ENCODE results near the gene TXK. TPM values are rescaled to one million over a fixed set of nuclear protein-coding genes. Genes with fewer than 3 reads are reported as not detected.

The TXK gene
- total and polyA plus RNA-seq, 10 of the 15 experiments (the other 5 are each of a cell fraction or from before 2014, with no cell fraction given): 0.44 to 2.9 (median 1.4) TPM

- TF ChIP-seq LARP7 (IDR thresholded peaks at IDR 0.05): no peak
- TF ChIP-seq SIN3A (IDR thresholded peaks at IDR 0.05; ENCODE audit: low read depth, low read length): no peak
- no peak for TF ChIP-seq ZSCAN29 (IDR thresholded peaks at IDR 0.05)
Measured at GRCh38 chr4:48137846-48138245, 3.8 kb upstream of the TXK start (continued).

GRCh38 chr4:48133669-48134068 is 381 bp downstream of the TXK start:
- RAD21 ChIA-PET (ENCODE audit: unreplicated experiment): no interaction called here
- no peak for ATAC-seq
- no peaks in the 10 kb centered on the region for H3K79me2 ChIP-seq (ENCODE audit: control insufficient read depth, insufficient read depth, low read length)
- CTCF ChIA-PET: interaction anchor here (4.3 kb wide), 1 partner anchor 141 kb away, joined by 12 read pairs; no protein-coding TSS in a partner anchor
- H4K20me1 ChIP-seq (ENCODE audit: control insufficient read depth, insufficient read depth): no peaks in the 10 kb centered on the region
- H3K27ac ChIP-seq (ENCODE audit: control insufficient read depth, insufficient read depth): no peak overlapping the region
- intact Hi-C loops (cut with micrococcal nuclease; ENCODE audit: unreplicated experiment): no loop called here
- FAIRE-seq: no peak
- DNase-seq (ENCODE audit: low read depth, low spot score): no peak
- no peak overlapping the region for H3K4me3 ChIP-seq
- H3K9ac ChIP-seq (ENCODE audit: control insufficient read depth, insufficient read depth, low read length): no peak overlapping the region
- SMC1A ChIA-PET (ENCODE audit: uncharacterized antibody, unreplicated experiment): interaction anchor here (1.1 kb wide), 1 partner anchor 67 kb away, joined by 3 read pairs; no protein-coding TSS in a partner anchor
- in situ Hi-C loops (cut with MboI): loop anchor here (5.0 kb wide), 1 partner anchor 414 kb away; no protein-coding TSS in a partner anchor
- no peak overlapping the region for H2AFZ ChIP-seq (ENCODE audit: control insufficient read depth, low read depth, low read length)
- peaks cover 15 to 35% of the 10 kb centered on the region in 2 experiments for H3K36me3 ChIP-seq (ENCODE audit: control insufficient read depth in 2 of 2, insufficient read depth in 2 of 2, low read length in 1 of 2)
- H3K4me1 ChIP-seq (ENCODE audit: control insufficient read depth, insufficient read depth, low read length): peaks cover 5% of the 10 kb centered on the region
- TSS peak; percentile 2 for BruUV-seq (replicated peaks)
- POLR2A ChIA-PET: no interaction called here
- no peak for TF ChIP-seq KAT2A (conservative IDR thresholded peaks at IDR 0.05; ENCODE audit: control insufficient read depth, low read depth, low read length)
- no peak for TF ChIP-seq ZNF622 (IDR thresholded peaks at IDR 0.05)
- TF ChIP-seq GABPA (IDR thresholded peaks at IDR 0.05; ENCODE audit: low read depth): no peak
- no peak for TF ChIP-seq ZNF217 (IDR thresholded peaks at IDR 0.05)
- TF ChIP-seq SUPT20H (IDR thresholded peaks at IDR 0.05; ENCODE audit: borderline replicate concordance, control insufficient read depth, low read depth, low read length): no peak
- no peak for TF ChIP-seq WRNIP1 (IDR thresholded peaks at IDR 0.05; ENCODE audit: borderline replicate concordance, low read depth, low read length)
- TF ChIP-seq CEBPZ (IDR thresholded peaks at IDR 0.05; ENCODE audit: low read depth, low read length): no peak
- TF ChIP-seq FOXM1 (IDR thresholded peaks at IDR 0.05; ENCODE audit: low read depth, low read length): no peak
- TF ChIP-seq BCL3 (IDR thresholded peaks at IDR 0.05; ENCODE audit: borderline replicate concordance, insufficient read depth, low read depth, low read length, poor library complexity, severe bottlenecking): no peak
- TF ChIP-seq HSF1 (IDR thresholded peaks at IDR 0.05; ENCODE audit: low read depth, low read length): no peak
- TF ChIP-seq ZNF384 (IDR thresholded peaks at IDR 0.05; ENCODE audit: borderline replicate concordance, low read depth, low read length): no peak
- no peak for TF ChIP-seq RB1 (IDR thresholded peaks at IDR 0.05; ENCODE audit: borderline replicate concordance)
- no peak for TF ChIP-seq SPI1 (IDR thresholded peaks at IDR 0.05; ENCODE audit: borderline replicate concordance, insufficient read depth, low read depth, low read length)
- no peak for TF ChIP-seq TCF12 (IDR thresholded peaks at IDR 0.05; ENCODE audit: low read depth, low read length)
- H3K9me3 ChIP-seq (replicated peaks; ENCODE audit: control insufficient read depth, insufficient read depth, low read length): no peaks in the 10 kb centered on the region
- no peak overlapping the region for H3K4me2 ChIP-seq (ENCODE audit: control insufficient read depth, insufficient read depth)
- no peaks in the 10 kb centered on the region for H3K27me3 ChIP-seq (replicated peaks in 1 of 2; ENCODE audit: control insufficient read depth in 2 of 2, insufficient read depth in 2 of 2, low read length in 1 of 2)

Data from GM12878 (cell line).